GM23338 (cell line): ENCODE results near the gene ENC1. TPM values are rescaled to one million over a fixed set of nuclear protein-coding genes. Genes with fewer than 3 reads are reported as not detected.

ENCODE experiments used
- CREB1 ChIP-seq: fragments of 250-450 bp; sonication (Bioruptor Pico); IDR thresholded peaks from 2 replicates; pipeline ENCODE4 v1.5.0; 2020; ENCODE audit warnings: low read depth, mild to moderate bottlenecking, moderate library complexity
- CTCF ChIP-seq, 2 experiments: fragments of 200-600 bp in 1 of 2; sonication (generic) in 1 of 2; conservative IDR thresholded peaks; 2 replicates each; pipeline versions ENCODE4 v1.5.1 to v1.6.1; 2016 to 2017; ENCODE audit warnings: antibody characterized with exemption in 2 of 2, low read depth in 2 of 2, mild to moderate bottlenecking in 2 of 2, moderate library complexity in 1 of 2
- EZH2 ChIP-seq: fragments of 200-600 bp; sonication (generic); IDR thresholded peaks from one replicate; pipeline ENCODE4 v1.8.0; 2017; ENCODE audit warnings: antibody characterized with exemption, mild to moderate bottlenecking, low read depth; ENCODE audit not compliant: unreplicated experiment
- EZH2phosphoT487 ChIP-seq: fragments of 200-600 bp; sonication (generic); IDR thresholded peaks from one replicate; pipeline ENCODE4 v1.8.1; 2018; ENCODE audit warnings: antibody characterized with exemption; ENCODE audit not compliant: unreplicated experiment
- JUNB ChIP-seq: IDR thresholded peaks from one replicate; pipeline ENCODE4 v1.6.1; 2016; ENCODE audit warnings: antibody characterized with exemption; ENCODE audit not compliant: unreplicated experiment
- POLR2AphosphoS5 ChIP-seq: IDR thresholded peaks from 2 replicates; pipeline ENCODE4 v1.6.1; 2016; ENCODE audit warnings: antibody characterized with exemption, low read depth
- STAT1 ChIP-seq: IDR thresholded peaks from one replicate; pipeline ENCODE4 v1.6.1; 2016; ENCODE audit warnings: antibody characterized with exemption; ENCODE audit not compliant: unreplicated experiment
- ZNF114 ChIP-seq: fragments of 250-450 bp; sonication (Bioruptor Pico); IDR thresholded peaks from 2 replicates; pipeline ENCODE4 v1.5.0; 2020; ENCODE audit warnings: mild to moderate bottlenecking, moderate library complexity
- polyA plus RNA-seq: library from polyadenylated mRNA; unstranded; fragments of >200 nt; fragmentation: Nextera tagmentation; extraction: Ambion mirVana; gene quantifications from 2 replicates; pipeline ENCODE4 v1.2.1, GENCODE V29; 2016
- total RNA-seq: library from RNA; depleted of rRNA; stranded (reverse); fragments of >200 nt; shearing (Covaris generic); gene quantifications from 2 replicates; pipeline ENCODE4 v1.2.3, GENCODE V29; 2014
- TF ChIP-seq, protein P1 (sequence below): IDR thresholded peaks from 2 replicates; pipeline ENCODE4 v1.6.1; 2016; ENCODE audit warnings: antibody characterized with exemption
- TF ChIP-seq, protein P2 (sequence below): IDR thresholded peaks from one replicate; pipeline ENCODE4 v1.6.1; 2018; ENCODE audit warnings: antibody characterized with exemption; ENCODE audit not compliant: unreplicated experiment

ENC1 gene
- total and polyA plus RNA-seq, 2 experiments from 2014 or later = 8.2 to 27.9 TPM

DNA sequence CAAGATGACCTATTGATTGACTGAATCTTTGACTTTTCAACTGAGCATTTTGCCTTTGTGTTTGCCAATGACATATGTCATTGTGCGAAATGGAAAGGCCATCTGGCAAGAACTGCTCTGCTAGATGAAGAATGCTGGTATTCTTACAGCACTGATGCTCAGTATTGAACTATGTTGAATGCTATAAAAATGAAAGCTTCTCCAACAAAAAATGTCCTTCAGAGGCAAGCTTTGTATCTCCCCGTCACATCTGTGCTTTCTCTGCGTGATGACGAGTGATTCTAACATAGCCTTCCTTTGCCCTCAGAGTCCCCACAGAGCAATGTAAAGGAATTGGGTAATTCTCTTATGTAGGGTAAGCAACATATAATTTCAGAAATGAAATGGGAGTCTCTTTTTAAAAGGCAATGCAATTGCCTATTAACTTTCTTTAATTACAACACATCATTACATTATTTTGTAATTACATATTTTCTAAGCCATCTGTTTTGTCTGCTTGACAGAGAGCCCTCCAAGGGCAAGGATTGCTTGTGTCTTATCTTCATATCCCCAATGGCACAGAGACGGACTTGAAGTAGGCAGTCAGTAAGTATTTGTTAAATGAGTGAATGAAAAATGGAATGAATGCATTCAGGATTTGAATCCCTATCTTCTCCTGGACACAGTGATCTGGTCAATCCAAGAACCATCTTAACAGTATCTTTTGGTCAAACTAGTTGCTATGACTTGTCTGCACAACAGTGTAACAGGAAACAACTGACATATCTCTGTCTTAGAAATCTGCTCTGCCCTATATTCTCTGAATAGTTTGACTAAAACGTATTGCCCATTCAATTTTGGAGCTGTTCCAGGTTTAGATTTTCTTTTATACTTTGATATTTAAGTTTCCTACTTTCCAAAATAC lies 46.1 kb downstream of the ENC1 start (continued):
- no peak for TF ChIP-seq CTCF (conservative IDR thresholded peaks at IDR 0.05; ENCODE audit: low read depth in 2 of 2)
- no peak for TF ChIP-seq STAT1
- no peak for TF ChIP-seq CREB1 (CRISPR knock-in tag)
- TF ChIP-seq EZH2phosphoT487 = no peak
- no peak for TF ChIP-seq JUNB
- TF ChIP-seq POLR2AphosphoS5 = no peak
- TF ChIP-seq, protein P1, sequence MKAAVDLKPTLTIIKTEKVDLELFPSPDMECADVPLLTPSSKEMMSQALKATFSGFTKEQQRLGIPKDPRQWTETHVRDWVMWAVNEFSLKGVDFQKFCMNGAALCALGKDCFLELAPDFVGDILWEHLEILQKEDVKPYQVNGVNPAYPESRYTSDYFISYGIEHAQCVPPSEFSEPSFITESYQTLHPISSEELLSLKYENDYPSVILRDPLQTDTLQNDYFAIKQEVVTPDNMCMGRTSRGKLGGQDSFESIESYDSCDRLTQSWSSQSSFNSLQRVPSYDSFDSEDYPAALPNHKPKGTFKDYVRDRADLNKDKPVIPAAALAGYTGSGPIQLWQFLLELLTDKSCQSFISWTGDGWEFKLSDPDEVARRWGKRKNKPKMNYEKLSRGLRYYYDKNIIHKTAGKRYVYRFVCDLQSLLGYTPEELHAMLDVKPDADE = no peak
- TF ChIP-seq, protein P2, sequence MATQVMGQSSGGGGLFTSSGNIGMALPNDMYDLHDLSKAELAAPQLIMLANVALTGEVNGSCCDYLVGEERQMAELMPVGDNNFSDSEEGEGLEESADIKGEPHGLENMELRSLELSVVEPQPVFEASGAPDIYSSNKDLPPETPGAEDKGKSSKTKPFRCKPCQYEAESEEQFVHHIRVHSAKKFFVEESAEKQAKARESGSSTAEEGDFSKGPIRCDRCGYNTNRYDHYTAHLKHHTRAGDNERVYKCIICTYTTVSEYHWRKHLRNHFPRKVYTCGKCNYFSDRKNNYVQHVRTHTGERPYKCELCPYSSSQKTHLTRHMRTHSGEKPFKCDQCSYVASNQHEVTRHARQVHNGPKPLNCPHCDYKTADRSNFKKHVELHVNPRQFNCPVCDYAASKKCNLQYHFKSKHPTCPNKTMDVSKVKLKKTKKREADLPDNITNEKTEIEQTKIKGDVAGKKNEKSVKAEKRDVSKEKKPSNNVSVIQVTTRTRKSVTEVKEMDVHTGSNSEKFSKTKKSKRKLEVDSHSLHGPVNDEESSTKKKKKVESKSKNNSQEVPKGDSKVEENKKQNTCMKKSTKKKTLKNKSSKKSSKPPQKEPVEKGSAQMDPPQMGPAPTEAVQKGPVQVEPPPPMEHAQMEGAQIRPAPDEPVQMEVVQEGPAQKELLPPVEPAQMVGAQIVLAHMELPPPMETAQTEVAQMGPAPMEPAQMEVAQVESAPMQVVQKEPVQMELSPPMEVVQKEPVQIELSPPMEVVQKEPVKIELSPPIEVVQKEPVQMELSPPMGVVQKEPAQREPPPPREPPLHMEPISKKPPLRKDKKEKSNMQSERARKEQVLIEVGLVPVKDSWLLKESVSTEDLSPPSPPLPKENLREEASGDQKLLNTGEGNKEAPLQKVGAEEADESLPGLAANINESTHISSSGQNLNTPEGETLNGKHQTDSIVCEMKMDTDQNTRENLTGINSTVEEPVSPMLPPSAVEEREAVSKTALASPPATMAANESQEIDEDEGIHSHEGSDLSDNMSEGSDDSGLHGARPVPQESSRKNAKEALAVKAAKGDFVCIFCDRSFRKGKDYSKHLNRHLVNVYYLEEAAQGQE = no peak
- no peak for TF ChIP-seq ZNF114 (CRISPR knock-in tag)
- no peak for TF ChIP-seq EZH2
